ENCODE results near the gene PLA2G7. TPM values are rescaled to one million over a fixed set of nuclear protein-coding genes. Genes with fewer than 3 reads are reported as not detected.
"Not testable (repeated sequence)": the region's sequence is repeated elsewhere in the genome, so short reads cannot be mapped to it uniquely, and the experiment has no call there.

PLA2G7 gene
- total RNA-seq, 4 donors from 2014 or later = 0.26 to 0.29 TPM; not detected in 2

DNA sequence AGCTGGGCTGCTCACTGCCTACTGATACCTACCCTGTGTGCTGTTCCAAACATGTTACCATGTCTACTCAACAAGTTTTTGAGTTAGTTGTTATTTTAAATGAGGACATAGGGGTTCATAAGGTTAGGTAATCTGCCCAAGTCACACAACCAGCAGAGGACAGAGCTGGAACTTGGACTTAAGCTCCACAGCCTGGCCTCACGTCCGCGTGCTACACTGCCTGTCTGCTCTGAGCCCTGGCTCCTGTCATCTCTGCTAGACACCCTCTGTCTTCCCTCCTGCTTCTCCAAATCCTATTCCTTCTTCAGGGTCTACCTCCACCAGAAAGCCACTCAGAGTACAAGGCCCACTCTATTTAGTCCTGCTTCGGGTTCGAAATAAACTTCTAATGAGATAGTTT lies 29.8 kb upstream of the PLA2G7 start:
- Histone ChIP-seq H3K36me3 (no peaks in the 10 kb centered on the region), H3K4me3 (no peak overlapping the region), H3K4me1 (no peaks in the 10 kb centered on the region), H3K27me3 (no peaks in the 10 kb centered on the region), H3K9me3 (no peaks in the 10 kb centered on the region), H3K27ac (replicated peaks in 1 of 4) (no peak overlapping the region)
- TF ChIP-seq EP300 (IDR thresholded peaks at IDR 0.05) = no peak
- TF ChIP-seq, protein P1, sequence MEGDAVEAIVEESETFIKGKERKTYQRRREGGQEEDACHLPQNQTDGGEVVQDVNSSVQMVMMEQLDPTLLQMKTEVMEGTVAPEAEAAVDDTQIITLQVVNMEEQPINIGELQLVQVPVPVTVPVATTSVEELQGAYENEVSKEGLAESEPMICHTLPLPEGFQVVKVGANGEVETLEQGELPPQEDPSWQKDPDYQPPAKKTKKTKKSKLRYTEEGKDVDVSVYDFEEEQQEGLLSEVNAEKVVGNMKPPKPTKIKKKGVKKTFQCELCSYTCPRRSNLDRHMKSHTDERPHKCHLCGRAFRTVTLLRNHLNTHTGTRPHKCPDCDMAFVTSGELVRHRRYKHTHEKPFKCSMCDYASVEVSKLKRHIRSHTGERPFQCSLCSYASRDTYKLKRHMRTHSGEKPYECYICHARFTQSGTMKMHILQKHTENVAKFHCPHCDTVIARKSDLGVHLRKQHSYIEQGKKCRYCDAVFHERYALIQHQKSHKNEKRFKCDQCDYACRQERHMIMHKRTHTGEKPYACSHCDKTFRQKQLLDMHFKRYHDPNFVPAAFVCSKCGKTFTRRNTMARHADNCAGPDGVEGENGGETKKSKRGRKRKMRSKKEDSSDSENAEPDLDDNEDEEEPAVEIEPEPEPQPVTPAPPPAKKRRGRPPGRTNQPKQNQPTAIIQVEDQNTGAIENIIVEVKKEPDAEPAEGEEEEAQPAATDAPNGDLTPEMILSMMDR (IDR thresholded peaks at IDR 0.05) = no peak
- TF ChIP-seq POLR2AphosphoS5 (IDR thresholded peaks at IDR 0.05) = no peak
- no peak for TF ChIP-seq POLR2A (IDR thresholded peaks at IDR 0.05; ENCODE audit: low read depth)
- 87% methylated on average over 5 of the region's 5 CpGs for WGBS
- intact Hi-C loops (cut with DNase I) = no loop called here
- no peak for DNase-seq (ENCODE audit: extremely low spot score)

DNA sequence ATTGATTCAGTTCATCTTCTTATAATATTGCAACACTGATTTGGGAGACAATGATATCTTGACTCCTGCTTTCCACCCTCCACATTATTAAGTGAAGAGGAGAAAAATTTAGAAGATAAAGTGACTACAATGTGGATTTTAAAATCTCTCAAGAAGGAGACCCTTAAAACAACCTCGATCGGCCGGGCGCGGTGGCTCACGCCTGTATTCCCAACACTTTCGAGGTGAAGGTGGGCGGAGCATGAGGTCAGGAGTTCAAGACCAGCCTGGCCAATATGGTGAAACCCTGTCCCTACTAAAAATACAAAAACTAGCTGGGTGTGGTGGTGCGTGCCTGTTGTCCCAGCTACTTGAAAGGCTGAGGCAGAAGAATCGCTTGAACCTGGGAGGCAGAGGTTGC lies 29.1 kb upstream of the PLA2G7 start:
- DNase-seq (ENCODE audit: extremely low spot score); H3K4me3 ChIP-seq; H3K36me3 ChIP-seq; intact Hi-C loops (cut with DNase I); H3K27me3 ChIP-seq; H3K9me3 ChIP-seq; H3K27ac ChIP-seq (replicated peaks in 1 of 4); H3K4me1 ChIP-seq: not testable (repeated sequence)
- 91% methylated on average over 10 of the region's 10 CpGs for WGBS

DNA sequence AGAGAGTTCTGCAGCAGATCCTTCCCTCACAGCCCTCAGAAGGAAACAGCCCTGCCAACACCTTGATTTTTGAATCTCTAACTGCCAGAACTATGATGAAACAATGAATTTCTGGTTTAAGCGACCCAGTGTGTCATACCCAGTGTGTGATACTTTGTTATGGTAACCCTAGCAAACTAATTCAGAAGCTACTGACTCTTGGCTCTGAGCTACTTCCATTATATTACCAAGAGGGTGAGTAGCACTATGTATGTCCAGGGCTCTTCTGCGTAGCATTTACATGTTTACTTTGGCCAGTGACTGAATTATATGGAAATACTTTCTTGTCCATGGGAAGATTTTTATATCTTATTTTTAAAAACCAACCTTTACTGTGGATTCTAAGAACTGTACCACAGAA lies 28.3 kb upstream of the PLA2G7 start:
- Histone ChIP-seq H3K27me3 (no peaks in the 10 kb centered on the region), H3K36me3 (no peaks in the 10 kb centered on the region), H3K4me1 (no peaks in the 10 kb centered on the region), H3K4me3 (no peak overlapping the region), H3K9me3 (no peaks in the 10 kb centered on the region), H3K27ac (replicated peaks in 1 of 4) (no peak overlapping the region)
- no peak for DNase-seq (ENCODE audit: extremely low spot score)
- TF ChIP-seq, protein P1 (IDR thresholded peaks at IDR 0.05) = no peak
- TF ChIP-seq EP300 (IDR thresholded peaks at IDR 0.05) (no peak), POLR2A (IDR thresholded peaks at IDR 0.05; ENCODE audit: low read depth) (no peak), POLR2AphosphoS5 (IDR thresholded peaks at IDR 0.05) (no peak)
- WGBS = 80% methylated on average over 2 of the region's 2 CpGs
- intact Hi-C loops (cut with DNase I) = no loop called here

DNA sequence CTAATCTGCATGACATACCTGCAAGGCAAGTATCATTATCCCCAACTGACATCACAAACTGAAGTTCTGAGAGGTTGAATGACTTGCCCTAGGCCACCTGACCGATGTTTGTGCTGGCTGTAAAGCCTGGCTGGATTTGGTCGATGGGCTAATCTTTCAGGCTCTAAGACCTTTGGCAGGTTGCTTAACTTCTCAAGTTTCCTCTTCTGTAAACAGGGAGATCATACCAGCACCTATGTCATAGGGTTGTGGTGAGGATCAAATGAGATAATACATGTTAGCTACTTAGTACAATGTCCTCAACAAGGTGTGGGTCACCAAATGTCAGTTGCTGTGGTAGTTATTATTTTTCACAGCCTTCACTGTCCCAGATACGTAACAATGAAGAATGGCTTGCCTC lies 25.8 kb upstream of the PLA2G7 start:
- TF ChIP-seq POLR2A (IDR thresholded peaks at IDR 0.05; ENCODE audit: low read depth) = no peak
- no peak for TF ChIP-seq EP300 (IDR thresholded peaks at IDR 0.05)
- TF ChIP-seq POLR2AphosphoS5 (IDR thresholded peaks at IDR 0.05) = no peak
- TF ChIP-seq, protein P1 (IDR thresholded peaks at IDR 0.05) = no peak
- 82% methylated on average over 3 of the region's 3 CpGs for whole genome bisulfite sequencing
- H3K27ac ChIP-seq (replicated peaks in 1 of 4) = no peak overlapping the region
- H3K27me3 ChIP-seq = no peaks in the 10 kb centered on the region
- intact Hi-C loops (cut with DNase I) = no loop called here
- no peaks in the 10 kb centered on the region for H3K36me3 ChIP-seq
- no peaks in the 10 kb centered on the region for H3K9me3 ChIP-seq
- no peak for DNase-seq (ENCODE audit: extremely low spot score)
- H3K4me1 ChIP-seq = no peaks in the 10 kb centered on the region
- H3K4me3 ChIP-seq = no peak overlapping the region

DNA sequence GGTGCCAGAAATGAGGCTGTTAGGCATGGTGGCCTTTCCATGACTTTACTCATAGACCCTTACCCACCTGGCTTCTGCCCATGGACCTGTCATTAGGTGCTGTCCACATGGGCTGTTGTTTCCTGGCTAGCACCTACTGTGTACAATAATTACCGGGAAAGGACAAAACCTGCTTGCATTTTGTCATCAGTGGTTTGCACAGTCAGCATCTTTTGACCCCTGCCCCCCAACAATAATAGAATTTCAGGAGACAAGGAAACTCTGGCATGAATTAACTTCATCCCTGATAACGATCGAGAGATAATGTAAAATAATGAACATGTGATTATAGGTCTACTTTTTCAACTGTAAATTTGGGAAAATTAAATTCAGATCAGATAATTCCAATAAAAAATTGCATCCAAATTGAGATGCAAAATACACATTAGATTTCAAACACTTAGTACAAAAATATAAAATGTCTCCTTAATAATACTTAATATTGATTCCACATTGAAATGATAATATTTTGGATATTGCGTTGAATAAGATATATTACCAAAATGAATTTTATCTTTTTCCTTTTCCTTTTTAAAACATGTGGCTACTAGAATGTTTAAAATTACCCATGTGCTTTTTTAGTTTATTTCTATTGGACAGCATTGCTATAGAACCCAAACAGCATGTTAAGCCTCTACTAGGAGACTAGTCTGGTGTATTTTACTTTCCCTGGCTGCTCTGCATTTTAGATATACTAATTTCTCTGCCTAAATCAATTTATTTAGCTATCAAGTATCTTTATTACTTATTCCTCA lies 24.0 kb upstream of the PLA2G7 start:
- Histone ChIP-seq H3K9me3 (no peaks in the 10 kb centered on the region), H3K4me1 (no peaks in the 10 kb centered on the region), H3K27me3 (no peaks in the 10 kb centered on the region), H3K36me3 (no peaks in the 10 kb centered on the region), H3K4me3 (no peak overlapping the region), H3K27ac (replicated peaks in 1 of 4) (no peak overlapping the region)
- TF ChIP-seq POLR2AphosphoS5 (IDR thresholded peaks at IDR 0.05) (no peak), POLR2A (IDR thresholded peaks at IDR 0.05; ENCODE audit: low read depth) (no peak), EP300 (IDR thresholded peaks at IDR 0.05) (no peak)
- TF ChIP-seq, protein P1 (IDR thresholded peaks at IDR 0.05) = no peak
- no peak for DNase-seq (ENCODE audit: extremely low spot score)
- 94% methylated on average over 4 of the region's 4 CpGs for WGBS
- intact Hi-C loops (cut with DNase I) = no loop called here

Measured in esophagus muscularis mucosa (tissue), 4 donors.